GM21360 (cell line): ENCODE measurements around the gene IGFLR1.

ENCODE experiments used
- ATAC-seq: cut with Tn5 transposase; IDR thresholded peaks from one replicate; pipeline ENCODE4 v1.9.1; 2021; ENCODE audit warnings: mild to moderate bottlenecking, moderate library complexity; ENCODE audit not compliant: unreplicated experiment

IGFLR1 gene

GRCh38 chr19:35740423-35741202, 1.6 kb downstream of the IGFLR1 start:
- peak; percentile 55 for ATAC-seq

GRCh38 chr19:35740108-35740422, 2.2 kb downstream of the IGFLR1 start:
- ATAC-seq, result no peak

GRCh38 chr19:35739275-35740107, 2.8 kb downstream of the IGFLR1 start:
- no peak for ATAC-seq

GRCh38 chr19:35738887-35739229, 3.4 kb downstream of the IGFLR1 start:
- no peak for ATAC-seq

- ATAC-seq, result no peak
These were observed 4.0 kb downstream of the IGFLR1 start for GRCh38 chr19:35738021-35738886.

- ATAC-seq, result no peak
These were observed 5.1 kb downstream of the IGFLR1 start for GRCh38 chr19:35736913-35737886.

- no peak for ATAC-seq
These were observed 7.4 kb downstream of the IGFLR1 start for GRCh38 chr19:35734889-35735288.

- no peak for ATAC-seq
These were observed 8.0 kb downstream of the IGFLR1 start for GRCh38 chr19:35734273-35734672.

- no peak for ATAC-seq
These were observed 8.8 kb downstream of the IGFLR1 start for GRCh38 chr19:35733180-35734125.

GRCh38 chr19:35732540-35733179, 9.6 kb downstream of the IGFLR1 start:
- no peak for ATAC-seq

- no peak for ATAC-seq
These were observed 10.4 kb downstream of the IGFLR1 start for GRCh38 chr19:35731779-35732405.

GRCh38 chr19:35731353-35731752, 10.9 kb downstream of the IGFLR1 start:
- no peak for ATAC-seq

GRCh38 chr19:35730326-35730725, 11.9 kb downstream of the IGFLR1 start:
- ATAC-seq, result no peak

- no peak for ATAC-seq
These were observed 12.5 kb downstream of the IGFLR1 start for GRCh38 chr19:35729763-35730162.

- no peak for ATAC-seq
These were observed 13.2 kb downstream of the IGFLR1 start for GRCh38 chr19:35729021-35729420.

- ATAC-seq, result no peak
These were observed 14.1 kb downstream of the IGFLR1 start for GRCh38 chr19:35727956-35728706.
